Measurements from ENCODE around the gene TCF4. TPM values are rescaled to one million over a fixed set of nuclear protein-coding genes. Genes with fewer than 3 reads are reported as not detected.

TCF4 gene
- total and polyA plus RNA-seq, 2 of the 13 experiments (the other 11 are each of a cell fraction or from before 2014, with no cell fraction given), result not detected

- CTCF ChIA-PET (ENCODE audit: low intra/inter-chr PET ratio, low total read pairs), result no interaction called here
- H3K27me3 ChIP-seq (ENCODE audit: control insufficient read depth in 1 of 2, insufficient read depth in 2 of 2, low read length in 2 of 2), result no peaks in the 10 kb centered on the region
- in situ Hi-C loops (cut with HindIII; ENCODE audit: extremely low pct_ligation_motif_present, low pct_unique_long_range_greater_than_20kb), result no loop called here
- H3K9ac ChIP-seq (ENCODE audit: insufficient read depth, low read depth, low read length), result no peak overlapping the region
- H4K20me1 ChIP-seq (ENCODE audit: insufficient read depth, low read length), result no peaks in the 10 kb centered on the region
- no peak overlapping the region for H3K4me3 ChIP-seq (replicated peaks in 1 of 3; ENCODE audit: insufficient read depth in 1 of 3, low read depth in 2 of 3, low read length in 3 of 3)
- no TSS peak for BruUV-seq (replicated peaks)
- H3K79me2 ChIP-seq (ENCODE audit: insufficient read depth, low read length), result no peaks in the 10 kb centered on the region
- H3K4me1 ChIP-seq (ENCODE audit: insufficient read depth, low read length), result no peaks in the 10 kb centered on the region
- WGBS (ENCODE audit: low lambda C conversion rate), result 2% methylated on average over 4 of the region's 4 CpGs
- no peak overlapping the region for H3K27ac ChIP-seq (ENCODE audit: extremely low read length, insufficient read depth, low read length)
- POLR2A ChIA-PET, result no interaction called here
- H3K4me2 ChIP-seq (ENCODE audit: low read depth, low read length), result no peak overlapping the region
- no peak for DNase-seq (ENCODE audit: low spot score)
- no peaks in the 10 kb centered on the region for H3K9me3 ChIP-seq (ENCODE audit: low read length)
- ATAC-seq, result no peak
- no peak overlapping the region for H2AFZ ChIP-seq (ENCODE audit: low read length)
- intact Hi-C loops (cut with micrococcal nuclease; ENCODE audit: unreplicated experiment), result no loop called here
- no peaks in the 10 kb centered on the region for H3K36me3 ChIP-seq (replicated peaks in 1 of 2; ENCODE audit: control insufficient read depth in 1 of 2, insufficient read depth in 2 of 2, low read length in 2 of 2)
- no peak for FAIRE-seq
- TF ChIP-seq ASH2L (IDR thresholded peaks at IDR 0.05; ENCODE audit: insufficient read length, low read depth, low read length) (no peak), ZNF138 (CRISPR knock-in tag; IDR thresholded peaks at IDR 0.05; ENCODE audit: low read depth) (no peak)
Observed at GRCh38 chr18:55500316-55501086, 87.5 kb downstream of the TCF4 start.

GRCh38 chr18:55499526-55499925, 88.5 kb downstream of the TCF4 start:
- ChIA-PET CTCF (ENCODE audit: low intra/inter-chr PET ratio, low total read pairs) (no interaction called here), POLR2A (no interaction called here)
- intact Hi-C loops (cut with micrococcal nuclease; ENCODE audit: unreplicated experiment), result no loop called here
- FAIRE-seq, result no peak
- H3K27ac ChIP-seq (ENCODE audit: extremely low read length, insufficient read depth, low read length), result no peak overlapping the region
- no peak overlapping the region for H3K9ac ChIP-seq (ENCODE audit: insufficient read depth, low read depth, low read length)
- 0% methylated on average over 3 of the region's 3 CpGs for WGBS (ENCODE audit: low lambda C conversion rate)
- no peaks in the 10 kb centered on the region for H3K79me2 ChIP-seq (ENCODE audit: insufficient read depth, low read length)
- ATAC-seq, result no peak
- in situ Hi-C loops (cut with HindIII; ENCODE audit: extremely low pct_ligation_motif_present, low pct_unique_long_range_greater_than_20kb), result no loop called here
- no peaks in the 10 kb centered on the region for H3K4me1 ChIP-seq (ENCODE audit: insufficient read depth, low read length)
- BruUV-seq (replicated peaks), result no TSS peak
- no peak overlapping the region for H3K4me3 ChIP-seq (replicated peaks in 1 of 3; ENCODE audit: insufficient read depth in 1 of 3, low read depth in 2 of 3, low read length in 3 of 3)
- no peaks in the 10 kb centered on the region for H3K27me3 ChIP-seq (ENCODE audit: control insufficient read depth in 1 of 2, insufficient read depth in 2 of 2, low read length in 2 of 2)
- DNase-seq (ENCODE audit: low spot score), result no peak
- H4K20me1 ChIP-seq (ENCODE audit: insufficient read depth, low read length), result no peaks in the 10 kb centered on the region
- H3K4me2 ChIP-seq (ENCODE audit: low read depth, low read length), result no peak overlapping the region
- H2AFZ ChIP-seq (ENCODE audit: low read length), result no peak overlapping the region
- H3K36me3 ChIP-seq (replicated peaks in 1 of 2; ENCODE audit: control insufficient read depth in 1 of 2, insufficient read depth in 2 of 2, low read length in 2 of 2), result no peaks in the 10 kb centered on the region
- H3K9me3 ChIP-seq (ENCODE audit: low read length), result no peaks in the 10 kb centered on the region
- TF ChIP-seq KAT7 (CRISPR knock-in tag; IDR thresholded peaks at IDR 0.05; ENCODE audit: borderline replicate concordance) (no peak), ZNF121 (CRISPR knock-in tag; IDR thresholded peaks at IDR 0.05) (no peak), LCORL (IDR thresholded peaks at IDR 0.05) (no peak), LCORL (CRISPR knock-in tag; IDR thresholded peaks at IDR 0.05) (no peak), ATF7-NPFF (CRISPR knock-in tag; IDR thresholded peaks at IDR 0.05; ENCODE audit: low read depth) (no peak), ZNF607 (CRISPR knock-in tag; IDR thresholded peaks at IDR 0.05; ENCODE audit: borderline replicate concordance) (no peak), KLF13 (CRISPR knock-in tag; IDR thresholded peaks at IDR 0.05) (no peak), NR2F6 (IDR thresholded peaks at IDR 0.05) (no peak), NR2F6 (CRISPR knock-in tag; IDR thresholded peaks at IDR 0.05) (no peak), ZNF207 (IDR thresholded peaks at IDR 0.05; ENCODE audit: borderline replicate concordance) (no peak), ATRX (CRISPR knock-in tag; IDR thresholded peaks at IDR 0.05; ENCODE audit: borderline replicate concordance) (no peak), POGZ (CRISPR knock-in tag; IDR thresholded peaks at IDR 0.05) (no peak), TFAP4 (IDR thresholded peaks at IDR 0.05; ENCODE audit: borderline replicate concordance, low read depth) (no peak), ZNF446 (CRISPR knock-in tag; IDR thresholded peaks at IDR 0.05) (no peak), AKAP8 (CRISPR knock-in tag; IDR thresholded peaks at IDR 0.05) (no peak)

All from HepG2 (cell line).